Hematopoietic multipotent progenitor cell treated with erythropoietin and hydrocortisone succinate and interleukin-3 and kit ligand, for 17 days (in vitro differentiated cells): ENCODE data around the gene SEC61B.

Source experiments
- DNase-seq: peaks from one replicate; pipeline ENCODE4 v3.0.0-alpha.2; 2015; ENCODE audit warnings: low spot score

SEC61B gene

DNA sequence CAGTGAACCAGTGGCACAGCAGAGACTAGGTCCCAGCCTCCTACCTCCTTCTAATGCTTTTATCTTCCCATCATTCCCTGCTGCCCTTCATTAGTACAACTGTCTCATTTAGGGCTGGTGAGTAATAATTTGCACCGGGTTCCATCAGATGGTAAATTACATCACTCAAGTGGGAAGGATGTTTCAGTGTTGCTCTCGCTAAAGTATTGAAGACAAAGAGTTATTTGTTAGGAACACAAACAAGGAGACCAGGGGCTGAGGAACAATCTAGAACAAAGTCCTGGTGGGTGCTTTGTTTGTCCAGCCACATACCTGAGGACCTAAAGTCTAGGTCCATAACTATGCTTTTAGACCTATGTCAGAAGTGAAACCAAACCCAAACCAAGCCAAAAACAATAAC is 52.4 kb downstream of the SEC61B start:
- no peak for DNase-seq
